ENCODE data around the gene MS4A15.

Gene MS4A15

DNA sequence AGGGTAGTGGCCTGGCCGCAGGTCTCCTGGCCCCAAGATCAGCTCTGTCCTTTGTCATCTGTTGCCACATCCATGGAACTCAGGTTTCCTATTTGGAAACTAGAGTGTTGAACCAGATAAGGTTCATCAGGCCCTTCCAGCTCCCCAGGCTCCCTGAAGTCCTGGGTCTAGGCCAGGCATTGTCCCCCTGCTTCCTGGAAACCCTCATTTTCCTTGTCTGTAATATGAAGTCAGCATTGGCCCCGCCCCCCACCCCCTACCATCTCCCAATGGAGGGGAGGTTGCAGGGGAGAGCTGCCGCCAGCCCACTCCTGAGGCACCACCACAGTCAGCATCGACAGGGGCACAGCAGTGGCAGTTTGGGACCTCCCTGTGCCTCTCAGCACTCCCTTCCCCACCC is 19.5 kb downstream of the MS4A15 start:
- DNase-seq (ENCODE audit: low read depth in 2 of 2, low spot score in 1 of 2), result no peak

DNA sequence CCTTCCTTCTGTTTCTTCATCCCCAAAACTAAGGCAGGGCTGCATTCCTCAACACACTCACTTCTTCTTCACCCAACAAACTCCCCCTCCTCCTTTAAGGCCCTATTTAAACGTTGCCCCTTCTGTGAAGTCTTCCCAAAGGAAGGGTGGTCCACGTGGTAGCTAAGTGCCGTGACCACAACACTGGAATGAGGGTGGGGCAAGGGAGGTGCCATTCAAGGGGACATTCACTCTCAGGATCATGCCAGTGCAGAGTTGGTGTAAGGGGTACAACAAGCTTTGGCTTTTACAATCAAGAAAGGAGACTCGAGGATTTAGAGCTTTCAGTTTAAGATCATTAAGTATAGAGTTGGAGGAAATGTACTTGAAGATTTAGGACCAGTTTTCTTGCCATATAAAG is 20.4 kb downstream of the MS4A15 start:
- DNase-seq (ENCODE audit: low read depth in 2 of 2, low spot score in 1 of 2), result no peak

DNA sequence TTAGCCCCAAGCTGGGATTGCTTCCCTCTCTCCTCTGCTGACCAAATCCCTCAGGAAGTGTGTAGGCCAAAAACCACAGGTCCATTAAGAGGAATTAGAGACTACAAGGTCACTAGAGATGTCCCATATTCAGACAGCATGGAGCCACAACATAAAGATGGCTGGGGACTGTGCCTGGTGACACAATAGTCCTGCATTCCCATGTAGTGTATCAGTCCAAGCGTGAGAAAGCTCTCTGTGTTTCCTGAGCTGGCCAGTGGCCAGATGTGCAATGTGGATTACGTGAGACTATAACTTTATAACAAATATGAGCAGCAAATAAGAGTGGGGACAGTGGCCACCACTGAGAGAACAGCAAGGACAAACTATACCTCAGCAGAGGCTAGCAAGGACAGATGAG is 20.9 kb downstream of the MS4A15 start:
- DNase-seq (ENCODE audit: low read depth in 2 of 2, low spot score in 1 of 2), result no peak

DNA sequence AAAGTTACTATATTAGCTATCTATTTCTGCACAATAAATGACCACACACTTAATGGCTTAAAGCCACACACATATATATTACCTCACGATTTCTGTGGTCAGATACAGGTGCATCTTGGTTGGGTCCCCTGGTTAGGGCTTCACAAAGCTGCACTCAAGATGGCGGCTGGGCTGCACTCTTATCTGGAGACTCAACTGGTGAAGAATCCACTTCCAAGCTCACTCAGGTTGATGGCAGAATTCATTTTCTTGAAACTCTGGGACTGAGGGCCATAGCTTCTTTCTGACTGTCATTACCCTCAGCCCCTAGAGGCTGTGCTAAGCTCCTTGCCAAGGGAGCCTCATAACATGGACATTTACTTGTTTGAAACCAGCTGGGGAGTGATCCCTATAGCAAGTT is 23.4 kb downstream of the MS4A15 start:
- DNase-seq (ENCODE audit: low read depth in 2 of 2, low spot score in 1 of 2), result no peak

DNA sequence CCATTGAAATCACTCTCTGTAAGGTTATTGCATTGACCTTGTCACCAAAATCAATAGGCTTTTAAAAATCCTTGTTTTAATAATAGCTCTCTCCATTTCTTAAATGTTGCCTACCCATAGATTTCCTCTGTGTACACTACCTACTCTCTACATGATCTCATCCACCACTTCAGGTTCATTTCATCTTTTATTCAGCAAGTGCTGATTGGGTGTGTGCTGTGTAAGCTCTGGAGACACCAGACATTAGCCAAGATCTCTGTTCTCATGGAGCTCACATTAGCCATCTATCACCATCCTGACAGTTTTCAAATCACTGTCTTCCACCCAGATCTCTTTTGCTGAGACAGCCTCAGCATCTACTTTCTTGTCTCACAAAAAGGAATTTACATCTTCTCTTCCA is 24.1 kb downstream of the MS4A15 start:
- DNase-seq (ENCODE audit: low read depth in 2 of 2, low spot score in 1 of 2), result no peak

DNA sequence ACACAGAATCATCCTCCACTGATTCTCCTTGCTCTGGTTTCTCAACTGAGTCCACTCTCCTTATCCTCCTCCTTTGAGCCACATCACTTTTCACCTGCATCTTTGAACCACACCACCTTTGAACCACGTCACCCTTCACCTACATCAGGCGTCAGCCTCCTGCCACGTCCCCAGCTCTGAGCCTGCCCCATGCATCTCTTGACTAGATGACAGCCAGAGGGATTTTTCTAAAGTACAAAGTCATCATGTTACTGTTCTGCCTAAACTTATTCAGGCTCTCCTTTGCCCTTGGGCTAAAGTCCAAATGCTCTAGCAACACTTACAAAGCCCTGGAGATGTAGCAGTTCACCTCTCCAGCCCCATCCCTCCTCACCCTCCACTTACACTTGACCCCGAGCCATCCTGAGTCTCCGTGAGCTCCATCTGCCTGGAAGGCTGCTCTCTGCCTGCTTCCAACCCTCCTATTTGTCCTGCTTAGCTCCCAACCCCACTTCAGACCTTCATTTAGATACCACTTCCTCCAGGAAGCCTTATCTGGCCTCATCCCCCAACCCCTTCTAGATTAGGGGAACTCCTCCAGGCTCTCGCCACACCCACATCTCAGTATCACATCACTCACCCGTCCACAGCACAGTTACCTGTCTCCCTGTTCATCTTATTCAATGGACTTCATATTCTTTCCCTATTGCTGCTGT is 24.8 kb downstream of the MS4A15 start:
- no peak for DNase-seq (ENCODE audit: low read depth in 2 of 2, low spot score in 1 of 2)

DNA sequence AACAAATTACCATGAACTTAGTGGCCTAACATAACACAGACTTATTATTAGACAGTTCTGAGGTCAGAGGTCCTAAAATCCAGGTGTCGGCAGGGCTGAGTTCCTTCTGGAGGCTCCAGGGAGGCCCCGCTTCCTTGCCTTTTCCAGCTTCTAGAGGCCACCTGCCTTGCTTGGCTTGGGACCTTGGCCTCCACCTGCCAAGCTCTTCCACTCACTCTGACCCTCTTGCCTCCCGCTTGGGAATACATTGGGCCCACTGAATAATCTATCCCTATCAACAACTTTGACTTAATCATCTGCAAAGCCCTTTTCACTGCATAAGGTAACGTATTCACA is 25.3 kb downstream of the MS4A15 start:
- DNase-seq (ENCODE audit: low read depth in 2 of 2, low spot score in 1 of 2), result no peak

DNA sequence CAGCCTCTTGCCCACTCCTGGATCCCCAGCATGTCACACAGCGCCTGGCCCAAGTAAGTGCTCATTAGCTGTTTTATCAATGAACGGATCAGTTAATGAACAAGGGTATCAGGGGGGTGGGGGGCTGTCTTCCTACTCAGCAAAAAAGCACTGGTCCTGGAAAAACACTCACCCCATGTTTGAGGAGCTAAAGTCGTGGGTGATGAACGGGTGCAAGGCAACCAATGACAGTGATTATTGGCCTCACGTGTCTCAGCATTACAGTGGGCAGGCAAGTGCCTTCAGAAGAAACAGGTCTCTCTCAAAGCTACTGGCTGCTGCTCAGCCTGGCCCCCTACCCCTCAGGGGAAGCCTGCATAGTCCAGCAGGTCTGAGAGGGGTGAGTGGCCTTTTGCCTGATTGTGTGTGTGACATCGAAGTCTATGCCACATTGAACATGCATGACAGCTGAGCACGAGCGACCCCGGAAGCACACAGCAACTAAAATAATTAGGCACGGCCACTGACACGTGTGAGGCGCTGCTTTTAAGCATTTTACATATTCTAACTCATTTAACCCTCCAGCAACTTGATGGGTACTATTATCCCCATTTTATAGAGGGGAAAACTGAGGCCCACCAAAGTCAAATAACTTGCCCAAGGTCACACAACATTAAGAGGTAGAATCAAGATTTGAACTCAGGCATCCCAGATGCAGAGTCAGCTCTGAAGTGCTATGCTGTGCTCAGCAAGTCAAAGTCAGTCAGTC is 25.9 kb downstream of the MS4A15 start:
- no peak for DNase-seq (ENCODE audit: low read depth in 2 of 2, low spot score in 1 of 2)

DNA sequence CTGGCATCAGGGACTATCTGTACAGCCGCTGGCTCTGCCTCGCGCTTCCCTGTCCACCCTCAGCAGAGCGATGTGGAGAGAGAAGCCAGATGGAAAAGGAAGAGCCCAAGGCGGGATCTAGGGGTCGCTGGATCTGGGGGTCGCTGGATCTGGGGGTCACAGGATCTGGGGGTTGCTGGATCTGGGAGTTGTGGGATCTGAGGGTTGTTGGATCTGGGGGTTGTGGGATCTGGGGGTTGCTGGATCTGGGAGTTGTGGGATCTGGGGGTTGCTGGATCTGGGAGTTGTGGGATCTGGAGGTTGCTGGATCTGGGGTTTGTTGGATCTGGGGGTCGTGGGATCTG is 26.4 kb downstream of the MS4A15 start:
- no peak for DNase-seq (ENCODE audit: low read depth in 2 of 2, low spot score in 1 of 2)

DNA sequence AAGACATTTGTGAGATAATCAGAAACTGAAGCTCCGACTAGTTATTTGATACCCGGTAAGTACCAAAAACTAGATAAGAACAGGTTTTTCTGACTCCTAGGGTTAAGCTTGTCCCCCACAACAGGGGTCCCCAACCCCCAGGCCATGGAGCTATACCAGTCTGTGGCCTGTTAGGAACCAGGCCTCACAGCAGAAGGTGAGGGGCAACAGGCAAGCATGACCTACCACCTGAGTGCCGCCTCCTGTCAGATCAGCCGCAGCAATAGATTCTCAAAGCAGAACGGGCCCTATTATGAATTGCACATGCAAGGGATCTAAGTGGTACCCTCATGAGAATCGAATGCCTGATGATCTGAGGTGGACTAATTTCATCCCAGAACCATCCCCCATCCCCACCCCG is 27.2 kb downstream of the MS4A15 start:
- no peak for DNase-seq (ENCODE audit: low read depth in 2 of 2, low spot score in 1 of 2)

DNA sequence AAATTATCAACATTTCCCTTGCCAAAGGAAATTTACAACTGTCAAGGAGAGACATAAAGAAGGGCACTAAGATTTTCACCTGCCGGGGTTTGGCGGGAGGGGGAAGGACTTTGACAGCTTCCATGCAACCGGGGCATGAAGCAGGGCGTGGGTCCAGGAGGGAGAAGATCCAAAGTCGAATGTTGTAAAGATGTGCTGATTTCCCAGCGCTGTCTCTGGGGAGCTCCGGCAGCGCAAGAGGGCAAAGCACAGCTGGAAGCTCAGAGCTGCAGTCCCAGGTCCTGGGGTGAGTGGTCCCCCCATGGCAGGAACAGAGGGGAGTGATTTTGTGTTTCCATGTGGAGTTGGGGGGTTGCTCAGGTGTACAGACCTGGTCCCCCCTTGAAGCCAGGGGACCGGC is 28.5 kb downstream of the MS4A15 start, which contains the start of gene MS4A10:
TSS of gene MS4A10 (plus strand) at position 198 of the 400 bp plus-strand sequence. CDS start 5,003 bp downstream, outside the sequence.
- DNase-seq (ENCODE audit: low read depth in 2 of 2, low spot score in 1 of 2), result no peak

DNA sequence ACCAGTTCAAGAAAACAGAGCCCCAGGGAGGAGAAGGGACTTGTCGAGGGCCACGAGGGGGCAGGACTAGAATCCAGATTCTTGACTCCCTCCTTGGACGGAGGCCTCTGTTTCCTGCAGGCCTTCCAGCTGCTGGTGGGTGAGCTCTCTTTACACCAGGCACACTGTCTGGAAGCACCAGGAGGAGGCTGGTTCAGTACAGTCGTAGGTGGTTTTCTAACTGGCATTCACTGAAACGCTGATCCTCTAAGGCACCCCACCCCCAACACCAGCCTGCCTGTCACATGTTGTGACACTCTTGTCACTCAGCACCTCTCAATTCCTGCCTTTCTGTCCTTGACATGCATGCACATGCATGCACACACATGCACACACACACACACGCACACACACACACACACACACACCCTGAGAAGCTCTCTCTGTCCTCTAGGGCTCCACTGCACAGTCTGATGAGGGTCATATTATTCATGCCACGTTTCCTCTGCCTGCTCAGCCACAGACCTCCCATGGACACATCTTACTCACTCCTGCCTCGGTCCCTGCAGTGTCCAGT is 29.2 kb downstream of the MS4A15 start:
- DNase-seq (ENCODE audit: low read depth in 2 of 2, low spot score in 1 of 2), result no peak

DNA sequence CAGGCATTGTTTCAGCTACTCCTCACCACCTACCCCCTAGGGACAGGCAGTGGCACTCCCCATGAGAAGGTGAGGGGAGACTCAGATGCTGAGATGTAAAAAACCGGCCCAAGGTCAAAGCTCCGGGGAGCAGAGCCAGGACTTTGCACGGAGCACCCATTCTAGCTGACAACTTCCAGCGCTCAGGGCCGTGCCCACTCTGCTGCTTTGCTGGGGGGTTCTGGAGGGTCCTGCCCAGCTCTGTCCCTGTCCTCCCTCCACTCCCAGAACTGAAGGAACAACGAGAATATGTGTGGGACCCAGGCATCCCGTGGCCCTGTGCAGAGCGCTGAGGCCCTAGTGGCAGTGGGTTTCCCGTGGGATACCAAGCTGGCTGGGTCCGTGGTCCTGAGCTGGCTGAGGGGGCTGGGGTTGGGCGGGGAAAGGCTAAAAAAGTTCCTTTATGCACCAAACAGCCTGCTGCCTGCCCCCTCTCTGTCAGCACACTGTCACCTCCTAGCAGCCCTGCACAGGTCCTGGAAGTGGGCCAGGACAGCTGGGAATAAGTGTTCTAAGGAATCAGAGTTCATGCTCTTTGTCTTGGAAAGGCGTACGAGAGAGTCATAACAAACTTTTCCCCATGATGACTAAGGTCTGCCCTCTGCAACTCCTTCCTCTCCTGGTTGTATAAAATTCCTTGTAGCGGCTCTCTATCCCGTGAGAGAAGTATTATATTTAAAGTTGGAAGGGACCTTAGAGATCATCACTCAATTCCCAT is 30.3 kb downstream of the MS4A15 start:
- no peak for DNase-seq (ENCODE audit: low read depth in 2 of 2, low spot score in 1 of 2)

DNA sequence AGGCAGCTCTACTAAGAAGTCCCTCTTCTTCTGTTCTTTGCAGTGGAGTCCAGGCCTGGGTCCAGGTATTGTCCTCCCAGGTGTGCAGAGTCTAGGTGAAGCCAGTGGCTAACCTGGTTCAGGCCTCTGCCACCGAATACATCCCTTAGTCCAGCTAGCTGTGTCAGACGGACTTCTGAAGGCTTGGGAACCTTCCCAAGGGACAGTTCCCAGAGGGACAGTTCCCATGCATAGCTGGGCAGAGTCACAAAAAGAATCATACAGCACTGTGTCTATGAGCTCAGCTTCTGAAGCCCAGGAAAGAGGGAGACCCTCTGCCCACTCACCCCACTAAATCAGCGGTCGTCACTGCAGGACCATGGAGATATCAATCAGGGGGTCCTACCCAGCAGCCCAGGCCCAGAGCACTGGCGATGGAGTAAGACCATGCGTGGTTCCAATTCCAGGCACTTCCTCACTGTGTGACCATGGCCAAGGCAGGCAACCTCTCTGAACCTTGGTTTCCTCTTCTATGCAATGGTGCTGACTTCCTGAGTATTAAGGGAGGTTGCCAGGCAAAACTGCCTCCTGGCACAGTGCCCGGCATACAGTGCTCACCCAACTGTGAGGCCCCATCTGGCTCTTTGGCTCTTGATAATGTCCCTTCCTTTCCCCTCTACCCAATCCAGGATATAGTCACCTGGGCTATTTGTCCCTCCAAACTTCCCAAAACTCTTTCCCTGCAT is 31.9 kb downstream of the MS4A15 start:
- no peak for DNase-seq (ENCODE audit: low read depth in 2 of 2, low spot score in 1 of 2)

DNA sequence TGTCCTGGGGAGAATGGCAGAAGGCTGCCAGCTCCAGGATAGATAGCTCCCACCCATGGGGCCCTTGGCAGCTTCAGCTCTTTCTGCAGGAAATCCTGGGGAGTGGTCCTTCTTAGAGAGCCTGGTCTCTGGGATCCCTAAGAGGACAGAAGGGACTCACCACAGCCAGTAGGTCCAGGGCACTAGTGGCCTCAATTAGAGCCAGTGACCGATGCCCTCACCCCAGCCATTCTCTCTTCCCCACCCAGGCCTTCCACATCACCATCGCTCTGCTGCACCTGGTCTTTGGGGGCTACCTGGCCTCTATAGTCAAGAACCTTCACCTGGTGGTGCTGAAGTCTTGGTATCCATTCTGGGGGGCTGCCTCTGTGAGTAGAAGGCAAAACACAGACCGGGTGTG is 34.1 kb downstream of the MS4A15 start:
- DNase-seq (ENCODE audit: low read depth in 2 of 2, low spot score in 1 of 2), result no peak

DNA sequence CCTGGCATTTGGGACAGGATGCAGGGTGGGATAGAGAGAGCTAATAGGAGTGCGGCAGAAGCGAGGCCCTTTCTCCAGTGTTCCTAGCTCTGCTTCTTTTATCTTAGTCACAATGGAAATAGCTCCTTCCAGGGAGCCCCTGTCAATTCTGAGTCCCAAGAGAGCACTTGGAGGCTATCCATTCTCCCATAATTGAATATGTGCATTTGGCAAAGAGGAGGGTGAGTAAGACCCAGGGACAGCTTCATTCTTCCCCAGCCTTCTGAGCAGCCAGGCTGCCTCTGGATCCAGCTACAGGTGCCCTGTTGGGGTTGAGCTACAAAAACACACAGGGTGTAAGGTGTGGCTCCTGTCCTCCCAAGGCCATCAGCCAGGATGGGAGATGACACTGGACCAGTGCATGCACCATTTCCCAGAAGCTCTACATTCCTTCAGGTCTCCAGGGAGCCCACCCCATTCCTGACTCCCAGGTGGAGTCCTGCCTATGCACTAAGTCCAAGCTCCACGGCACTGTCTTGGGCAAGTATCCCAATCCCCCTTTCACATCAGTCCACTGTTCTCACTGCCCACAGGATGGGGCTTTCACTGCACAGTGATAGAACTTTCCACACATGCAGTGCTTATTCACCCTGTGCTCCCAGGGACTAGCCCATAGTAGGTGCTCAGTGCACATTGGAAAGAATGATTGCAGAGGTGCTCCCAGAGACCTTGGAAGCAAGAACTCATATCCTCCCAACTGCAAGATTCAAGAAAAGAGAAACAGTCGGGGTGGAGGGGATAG is 34.7 kb downstream of the MS4A15 start:
- no peak for DNase-seq (ENCODE audit: low read depth in 2 of 2, low spot score in 1 of 2)

DNA sequence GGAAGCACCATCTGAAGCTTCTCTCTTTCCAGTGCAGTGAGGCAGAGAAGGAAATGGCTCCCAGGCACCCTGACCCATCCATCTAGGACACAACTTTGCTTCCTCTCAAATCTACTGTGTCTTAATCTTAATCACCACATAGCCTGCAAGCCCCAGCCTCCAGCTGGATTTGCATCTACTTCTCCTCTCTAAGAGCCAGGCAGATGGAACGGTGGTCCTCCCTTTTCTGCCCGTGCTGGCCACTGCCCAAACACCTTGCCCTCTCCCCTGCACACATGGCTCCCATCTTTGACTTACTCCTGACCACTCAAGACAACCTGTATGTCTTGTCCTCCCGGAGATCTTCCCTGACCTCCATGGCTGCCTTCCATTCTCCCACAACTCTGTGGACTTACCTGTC is 35.9 kb downstream of the MS4A15 start:
- no peak for DNase-seq (ENCODE audit: low read depth in 2 of 2, low spot score in 1 of 2)

DNA sequence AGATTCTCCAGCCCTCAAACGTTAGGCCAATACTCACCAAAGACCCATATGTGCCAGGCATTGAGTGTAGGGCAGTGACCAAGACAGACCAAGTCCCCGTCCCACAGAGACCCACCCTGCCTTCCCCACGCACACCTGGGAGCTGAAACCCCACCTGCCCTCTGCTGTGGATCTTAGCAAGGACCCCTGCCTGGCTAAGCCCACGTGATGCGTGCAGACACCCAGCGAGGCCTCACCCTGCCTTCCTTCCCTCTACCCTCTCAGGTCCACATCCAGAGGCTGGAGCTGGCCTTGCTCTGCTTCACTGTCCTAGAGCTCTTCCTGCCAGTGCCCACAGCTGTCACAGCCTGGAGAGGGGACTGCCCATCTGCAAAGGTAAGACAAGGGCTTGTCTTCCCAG is 38.6 kb downstream of the MS4A15 start:
- no peak for DNase-seq (ENCODE audit: low read depth in 2 of 2, low spot score in 1 of 2)

DNA sequence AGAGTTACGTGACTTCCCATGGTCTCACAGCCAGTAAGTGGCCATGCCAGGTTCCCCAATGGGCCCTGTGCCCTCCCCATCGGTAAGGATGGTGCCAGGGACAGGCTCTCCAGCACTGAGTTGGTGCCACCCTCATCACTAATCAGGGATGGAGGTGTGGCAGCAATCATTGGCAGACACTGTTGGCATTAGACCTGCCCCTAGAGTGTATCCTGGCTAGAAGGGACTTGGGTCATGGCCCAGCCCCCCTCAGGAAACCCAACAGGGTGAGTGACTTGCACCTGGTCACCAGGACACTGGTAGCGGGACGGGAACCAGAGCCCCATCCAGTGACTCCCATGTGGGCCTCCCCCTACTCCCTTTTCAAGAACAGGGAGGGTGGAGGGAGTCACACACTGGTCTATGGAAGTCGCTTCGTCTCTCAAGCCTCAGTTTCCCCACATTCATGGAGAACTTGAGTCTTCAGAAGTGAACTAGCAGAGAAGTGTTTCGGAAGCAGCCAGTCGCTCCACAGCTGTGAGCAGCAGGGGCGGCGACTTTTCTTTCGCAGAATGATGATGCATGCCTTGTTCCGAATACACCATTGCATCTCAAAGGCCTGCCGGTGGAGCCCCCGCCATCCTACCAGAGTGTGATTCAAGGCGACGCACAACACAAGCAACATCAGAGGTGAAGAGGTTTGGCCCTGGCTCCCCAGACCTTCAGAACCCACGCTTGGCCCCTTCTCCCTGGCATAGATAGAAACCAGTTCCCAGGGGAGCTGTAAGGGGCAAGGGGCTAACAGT is 41.4 kb downstream of the MS4A15 start:
- no peak for DNase-seq (ENCODE audit: low read depth in 2 of 2, low spot score in 1 of 2)

DNA sequence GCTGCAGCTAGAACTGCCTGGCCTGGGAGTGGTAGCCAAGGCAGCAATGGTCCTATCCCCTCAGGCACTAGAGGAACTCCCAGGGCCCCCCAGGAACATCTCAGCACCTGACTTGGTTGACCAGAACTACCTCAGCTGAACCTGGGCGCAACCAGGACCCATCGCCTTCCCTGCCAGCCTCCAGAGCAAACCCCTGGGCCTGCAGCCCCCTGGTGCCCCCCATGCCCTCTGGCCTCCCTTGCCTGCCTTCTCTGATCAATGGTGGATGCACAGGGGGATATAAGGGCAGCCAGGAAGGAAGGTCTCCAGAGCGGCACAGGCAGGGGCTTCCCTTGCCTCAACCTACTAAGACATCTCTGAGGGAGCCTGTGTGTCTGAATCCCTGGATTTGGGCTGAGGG is 42.0 kb downstream of the MS4A15 start:
- DNase-seq (ENCODE audit: low read depth in 2 of 2, low spot score in 1 of 2), result no peak
